Activated T-cell treated with anti-CD3 and anti-CD28 coated beads, Interleukin-2, amount 50 U/mL, for 72 hours (primary cell): Measurements from ENCODE around the gene TXNRD1. TPM values are rescaled to one million over a fixed set of nuclear protein-coding genes. Genes with fewer than 3 reads are reported as not detected.
A peak's percentile ranks its signal among the peaks of the same experiment; 100 is the strongest.

ENCODE experiments used
- ATAC-seq, 2 donors: fragments of 150-1000 bp; cut with Tn5 transposase; replicated peaks in 1 of 2; 2 replicates each; pipeline ENCODE4 v1.10.0; 2021; ENCODE audit warnings: moderate library complexity in 2 of 2, mild to moderate bottlenecking in 1 of 2
- DNase-seq, 2 donors: peaks; one replicate each; pipeline ENCODE4 v3.0.0; 2021 to 2022; ENCODE audit warnings: mixed read lengths in 1 of 2
- H3K27ac Mint-ChIP-seq: one replicate; pipeline ENCODE4 v1.8.0; 2022; ENCODE audit warnings: mild to moderate bottlenecking, moderate library complexity, mixed read lengths
- H3K27me3 Mint-ChIP-seq: one replicate; pipeline ENCODE4 v1.8.0; 2022; ENCODE audit warnings: low read depth, mixed read lengths
- H3K36me3 Mint-ChIP-seq, 2 donors: one replicate each; pipeline ENCODE4 v1.8.0; 2022; ENCODE audit warnings: mixed read lengths in 2 of 2, mild to moderate bottlenecking in 1 of 2; ENCODE audit not compliant: insufficient read depth in 2 of 2
- H3K4me1 Mint-ChIP-seq: one replicate; pipeline ENCODE4 v1.8.0; 2022; ENCODE audit warnings: low read depth, mixed read lengths
- H3K4me3 Mint-ChIP-seq, 2 donors: one replicate each; pipeline ENCODE4 v1.8.0; 2022; ENCODE audit warnings: mild to moderate bottlenecking in 2 of 2, mixed read lengths in 2 of 2, moderate library complexity in 2 of 2
- H3K9me3 Mint-ChIP-seq, 2 donors: one replicate each; pipeline ENCODE4 v1.8.0; 2022; ENCODE audit warnings: mixed read lengths in 2 of 2
- total RNA-seq, 2 donors: library from RNA; stranded (reverse); gene quantifications; one replicate each; pipeline ENCODE4 v1.2.3, GENCODE V29; 2022

Gene TXNRD1
- total RNA-seq, 2 donors from 2014 or later: 83.8 to 89.4 TPM

- Mint-ChIP-seq H3K4me1 (peaks cover 13% of the 10 kb centered on the region), H3K27me3 (peaks cover 24% of the 10 kb centered on the region), H3K9me3 (no peaks in the 10 kb centered on the region), H3K4me3 (no peak overlapping the region), H3K36me3 (no peaks in the 10 kb centered on the region), H3K27ac (peak overlapping the region; percentile 7)
- DNase-seq (no peak), ATAC-seq (no peak)
Observed at GRCh38 chr12:104181313-104181712, 34.3 kb upstream of the TXNRD1 start.

- Mint-ChIP-seq H3K4me3 (no peak overlapping the region), H3K9me3 (no peaks in the 10 kb centered on the region), H3K4me1 (peaks cover 13% of the 10 kb centered on the region), H3K27me3 (peaks cover 24% of the 10 kb centered on the region), H3K27ac (no peak overlapping the region), H3K36me3 (no peaks in the 10 kb centered on the region)
- ATAC-seq: no peak
- DNase-seq: no peak
Observed at GRCh38 chr12:104182144-104182543, 33.4 kb upstream of the TXNRD1 start.

- Mint-ChIP-seq H3K36me3 (no peaks in the 10 kb centered on the region), H3K4me1 (peaks cover 6% of the 10 kb centered on the region), H3K4me3 (no peak overlapping the region), H3K9me3 (no peaks in the 10 kb centered on the region), H3K27me3 (peaks cover 20% of the 10 kb centered on the region), H3K27ac (no peak overlapping the region)
- ATAC-seq (no peak), DNase-seq (no peak)
Observed at GRCh38 chr12:104182621-104183378, 32.8 kb upstream of the TXNRD1 start.

- H3K27me3 Mint-ChIP-seq: peaks cover 14% of the 10 kb centered on the region
- no peak for DNase-seq
- no peak overlapping the region for H3K27ac Mint-ChIP-seq
- H3K9me3 Mint-ChIP-seq: no peaks in the 10 kb centered on the region
- H3K4me1 Mint-ChIP-seq: no peaks in the 10 kb centered on the region
- H3K36me3 Mint-ChIP-seq: no peaks in the 10 kb centered on the region
- H3K4me3 Mint-ChIP-seq: no peak overlapping the region
- no peak for ATAC-seq
Observed at GRCh38 chr12:104183443-104183842, 32.1 kb upstream of the TXNRD1 start.

- Mint-ChIP-seq H3K27me3 (no peaks in the 10 kb centered on the region), H3K4me1 (no peaks in the 10 kb centered on the region), H3K9me3 (no peaks in the 10 kb centered on the region), H3K36me3 (no peaks in the 10 kb centered on the region), H3K27ac (no peak overlapping the region), H3K4me3 (no peak overlapping the region)
- no peak for DNase-seq
- no peak for ATAC-seq
Observed at GRCh38 chr12:104187446-104188155, 28.0 kb upstream of the TXNRD1 start.

GRCh38 chr12:104188534-104188933 is 27.0 kb upstream of the TXNRD1 start:
- H3K4me1 Mint-ChIP-seq: no peaks in the 10 kb centered on the region
- DNase-seq (no peak), ATAC-seq (no peak)
- H3K36me3 Mint-ChIP-seq: no peaks in the 10 kb centered on the region
- no peaks in the 10 kb centered on the region for H3K9me3 Mint-ChIP-seq
- H3K27ac Mint-ChIP-seq: no peak overlapping the region
- H3K4me3 Mint-ChIP-seq: no peak overlapping the region
- no peaks in the 10 kb centered on the region for H3K27me3 Mint-ChIP-seq

- H3K36me3 Mint-ChIP-seq: no peaks in the 10 kb centered on the region
- H3K27me3 Mint-ChIP-seq: no peaks in the 10 kb centered on the region
- no peaks in the 10 kb centered on the region for H3K4me1 Mint-ChIP-seq
- no peaks in the 10 kb centered on the region for H3K9me3 Mint-ChIP-seq
- ATAC-seq (no peak), DNase-seq (no peak)
- H3K4me3 Mint-ChIP-seq: no peak overlapping the region
- H3K27ac Mint-ChIP-seq: no peak overlapping the region
Observed at GRCh38 chr12:104189915-104190555, 25.5 kb upstream of the TXNRD1 start.

GRCh38 chr12:104190641-104191176 is 24.9 kb upstream of the TXNRD1 start:
- Mint-ChIP-seq H3K36me3 (no peaks in the 10 kb centered on the region), H3K27me3 (peaks cover 5% of the 10 kb centered on the region), H3K27ac (no peak overlapping the region), H3K4me1 (no peaks in the 10 kb centered on the region), H3K9me3 (no peaks in the 10 kb centered on the region), H3K4me3 (no peak overlapping the region)
- DNase-seq (no peak), ATAC-seq (no peak)

GRCh38 chr12:104197264-104197663 is 18.3 kb upstream of the TXNRD1 start:
- DNase-seq (no peak), ATAC-seq (no peak)
- peaks cover 2 to 5% of the 10 kb centered on the region in 2 donors for H3K9me3 Mint-ChIP-seq
- peaks cover 6 to 9% of the 10 kb centered on the region in 2 donors for H3K36me3 Mint-ChIP-seq
- peaks cover 17% of the 10 kb centered on the region for H3K27me3 Mint-ChIP-seq
- H3K4me1 Mint-ChIP-seq: no peaks in the 10 kb centered on the region
- H3K4me3 Mint-ChIP-seq: no peak overlapping the region
- H3K27ac Mint-ChIP-seq: no peak overlapping the region

- H3K4me3 Mint-ChIP-seq: no peak overlapping the region
- no peak overlapping the region for H3K27ac Mint-ChIP-seq
- ATAC-seq (no peak), DNase-seq (no peak)
- H3K9me3 Mint-ChIP-seq: peaks cover 2 to 5% of the 10 kb centered on the region in 2 donors
- H3K27me3 Mint-ChIP-seq: peaks cover 22% of the 10 kb centered on the region
- H3K36me3 Mint-ChIP-seq: peaks cover 6 to 9% of the 10 kb centered on the region in 2 donors
- H3K4me1 Mint-ChIP-seq: no peaks in the 10 kb centered on the region
Observed at GRCh38 chr12:104199964-104200363, 15.6 kb upstream of the TXNRD1 start.

GRCh38 chr12:104201238-104202001 is 14.2 kb upstream of the TXNRD1 start:
- peaks cover 2 to 5% of the 10 kb centered on the region in 2 donors for H3K9me3 Mint-ChIP-seq
- DNase-seq (peak; percentile 33 to 48), ATAC-seq (peak; percentile 73 to 79)
- peaks cover 13% of the 10 kb centered on the region for H3K27me3 Mint-ChIP-seq
- no peaks in the 10 kb centered on the region for H3K4me1 Mint-ChIP-seq
- no peak overlapping the region for H3K4me3 Mint-ChIP-seq
- H3K27ac Mint-ChIP-seq: no peak overlapping the region
- peaks cover 6 to 9% of the 10 kb centered on the region in 2 donors for H3K36me3 Mint-ChIP-seq

- Mint-ChIP-seq H3K4me3 (no peak overlapping the region), H3K4me1 (no peaks in the 10 kb centered on the region), H3K27me3 (peaks cover 23% of the 10 kb centered on the region), H3K9me3 (peaks cover 2 to 5% of the 10 kb centered on the region in 2 donors), H3K36me3 (peaks cover 6 to 9% of the 10 kb centered on the region in 2 donors), H3K27ac (no peak overlapping the region)
- ATAC-seq: no peak
- DNase-seq: no peak
Observed at GRCh38 chr12:104204690-104205480, 10.7 kb upstream of the TXNRD1 start.
